ENCODE data around the gene CCDC85C.
A peak's percentile ranks its signal among the peaks of the same experiment; 100 is the strongest.

The CCDC85C gene

GRCh38 chr14:99473458-99473857 lies 130.5 kb downstream of the CCDC85C start:
- no peak for DNase-seq (ENCODE audit: low spot score)

DNA sequence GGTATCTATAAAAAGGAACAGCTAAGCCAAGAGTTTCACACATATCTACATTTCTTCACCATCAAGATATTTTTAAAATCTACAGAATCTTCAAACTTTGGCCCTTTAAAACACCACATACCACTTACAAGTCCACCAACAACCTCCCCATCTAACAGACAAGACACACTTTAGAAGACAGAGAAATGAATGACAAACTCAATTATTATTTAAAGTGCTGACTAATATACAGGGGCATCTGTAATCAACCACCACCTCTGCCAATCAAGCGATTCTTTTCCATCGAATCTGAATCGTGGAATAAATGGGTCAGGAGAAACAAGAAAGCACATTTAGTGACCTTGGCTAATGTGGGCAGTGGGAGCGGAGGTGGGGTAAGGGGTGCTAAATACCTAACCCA lies 131.1 kb downstream of the CCDC85C start:
- no peak for DNase-seq (ENCODE audit: low spot score)

GRCh38 chr14:99471731-99472130 lies 132.3 kb downstream of the CCDC85C start:
- DNase-seq (ENCODE audit: low spot score), result no peak

DNA sequence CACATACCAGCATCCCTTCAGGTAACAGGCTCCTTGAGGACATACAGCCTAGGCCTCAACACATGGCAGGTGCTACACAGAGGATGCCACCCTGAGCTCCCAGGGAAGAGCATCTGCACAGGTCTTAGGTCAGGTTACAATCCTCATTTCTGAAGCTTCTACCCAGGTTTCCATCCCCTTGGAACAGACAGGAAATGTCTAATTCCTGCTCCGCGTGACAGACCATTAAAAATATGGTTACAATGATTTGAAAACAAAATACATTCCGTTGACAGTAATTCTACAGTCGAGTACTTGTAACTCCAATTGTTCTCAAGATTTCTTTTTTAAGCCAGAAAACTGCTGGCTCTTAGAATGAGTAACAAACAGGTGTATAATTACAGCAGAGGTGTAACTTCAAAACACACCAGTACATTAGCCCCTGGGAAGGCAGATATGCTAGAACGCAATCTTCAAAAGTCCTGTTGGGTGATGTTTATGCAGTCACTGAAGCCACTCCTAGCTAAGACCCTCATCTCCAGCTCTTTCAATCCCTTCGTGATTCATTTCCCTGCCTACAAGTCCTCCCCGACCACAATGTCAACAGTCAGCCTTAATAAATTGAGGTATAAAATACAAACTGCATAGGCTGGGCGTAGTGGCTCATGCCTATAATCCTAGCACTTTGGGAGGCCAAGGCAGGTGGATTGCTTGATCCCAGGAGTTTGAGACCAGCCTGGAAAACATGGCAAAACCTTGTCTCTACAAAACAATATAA lies 135.0 kb downstream of the CCDC85C start:
- DNase-seq (ENCODE audit: low spot score), result no peak

GRCh38 chr14:99468081-99468480 lies 135.9 kb downstream of the CCDC85C start:
- DNase-seq (ENCODE audit: low spot score), result no peak

DNA sequence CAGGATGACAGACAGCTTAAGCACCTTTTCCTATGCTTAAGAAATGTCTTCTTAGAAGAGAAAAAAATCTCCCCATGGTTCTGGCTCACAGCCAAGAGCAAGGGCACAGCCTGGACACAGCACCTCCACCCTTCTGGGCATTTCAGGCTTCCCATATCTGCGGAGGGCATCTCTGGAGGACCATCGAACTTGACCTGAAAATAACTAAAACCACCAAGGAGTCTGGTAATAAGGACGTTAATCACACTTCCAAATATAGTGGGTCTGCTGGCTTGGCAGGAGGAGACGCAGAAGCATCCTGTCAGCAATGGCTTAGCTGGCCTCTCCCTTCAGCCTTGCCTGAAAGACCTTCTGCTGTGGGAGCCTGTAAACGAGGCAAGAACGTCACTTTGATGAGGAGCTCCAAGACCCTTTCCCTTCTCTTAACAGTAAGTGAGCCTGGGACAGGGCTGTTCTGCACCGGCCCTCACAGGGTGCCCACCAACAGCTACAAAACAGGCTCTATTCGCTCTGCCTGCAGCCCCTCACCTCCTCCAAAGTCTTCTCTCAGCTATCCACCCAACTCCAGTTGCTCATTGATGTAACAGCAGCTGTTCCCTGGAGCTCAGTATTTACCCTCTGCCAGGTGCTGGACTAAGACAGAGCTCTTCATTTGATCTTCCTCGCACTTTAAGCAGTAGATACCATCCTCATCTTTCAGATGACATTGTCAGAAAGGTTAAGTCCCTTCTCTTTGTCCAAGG lies 136.5 kb downstream of the CCDC85C start:
- no peak for DNase-seq (ENCODE audit: low spot score)

DNA sequence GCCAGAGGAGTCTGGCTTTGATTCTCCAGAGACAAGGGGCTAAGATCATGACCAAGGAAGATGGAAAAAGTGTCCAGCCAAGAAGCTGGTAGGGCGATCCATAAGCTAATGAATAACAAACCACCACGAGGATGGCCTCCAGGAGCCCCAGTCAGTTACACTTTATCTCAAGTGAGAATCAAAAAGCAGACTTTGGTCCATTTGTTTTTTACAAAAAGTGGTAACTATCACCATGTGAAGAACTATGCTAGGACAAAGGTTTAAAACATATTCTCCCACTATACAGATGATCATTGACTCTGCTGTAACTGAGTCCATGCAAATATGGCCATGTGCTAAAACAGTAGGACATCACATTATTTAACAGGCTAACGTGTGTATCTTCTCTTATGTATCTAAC lies 137.2 kb downstream of the CCDC85C start:
- DNase-seq (ENCODE audit: low spot score), result no peak

DNA sequence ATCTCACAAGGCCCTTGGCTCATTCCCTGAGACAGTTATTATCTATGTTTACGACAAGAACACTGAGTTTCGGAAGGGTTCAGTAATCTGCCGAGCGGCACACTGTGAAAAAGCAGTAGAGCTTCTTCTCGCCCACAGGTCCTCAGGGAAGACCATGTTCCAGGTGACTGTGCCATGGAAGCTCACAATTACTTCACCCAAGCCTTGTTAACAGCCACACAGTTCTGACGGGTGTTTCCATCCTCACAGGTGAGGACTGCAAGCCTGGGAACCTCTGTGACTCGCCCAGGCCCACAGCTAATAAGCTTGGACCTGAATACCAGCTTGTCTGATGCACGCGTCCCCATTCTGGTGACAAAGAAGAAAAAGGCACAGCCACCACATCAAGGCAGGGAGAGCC lies 138.7 kb downstream of the CCDC85C start:
- no peak for DNase-seq (ENCODE audit: low spot score)

DNA sequence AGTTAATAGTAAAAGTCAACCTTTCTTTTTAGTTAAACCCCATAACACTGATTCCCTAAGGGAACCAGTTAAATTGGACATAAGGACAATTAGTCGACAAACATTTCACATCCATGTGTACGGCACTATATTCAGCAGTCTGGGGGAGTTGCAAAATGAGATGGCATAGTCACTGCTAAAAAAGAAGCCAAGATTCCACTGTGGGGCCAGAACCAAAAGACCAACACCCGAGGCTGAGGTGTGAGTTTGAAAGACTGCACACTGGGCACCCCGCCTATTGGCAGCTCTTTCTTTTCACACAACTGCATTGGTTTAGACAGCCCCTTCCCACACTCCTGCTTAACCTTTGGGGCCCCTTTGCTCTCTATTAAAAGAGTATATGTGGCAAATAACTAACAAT lies 140.0 kb downstream of the CCDC85C start:
- no peak for DNase-seq (ENCODE audit: low spot score)

DNA sequence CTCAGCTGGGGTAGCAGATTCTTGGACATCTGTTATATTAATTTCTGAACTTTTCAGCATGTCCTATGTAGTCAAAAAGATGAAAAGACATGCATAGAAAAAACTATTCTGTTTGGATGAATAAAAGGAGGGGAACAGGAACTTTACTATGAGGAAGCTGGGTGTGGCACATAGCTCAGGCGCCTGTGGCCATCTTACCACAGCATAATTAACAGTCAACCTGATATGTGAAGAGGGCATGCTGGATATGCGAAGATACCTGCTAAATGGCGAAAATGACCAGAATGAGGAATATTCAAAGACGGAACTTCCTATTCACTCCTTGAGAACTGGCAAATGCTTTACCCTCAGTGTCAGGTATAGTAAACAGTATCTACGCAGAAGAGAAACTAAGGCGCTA lies 141.8 kb downstream of the CCDC85C start:
- DNase-seq (ENCODE audit: low spot score), result peak; percentile 15

- no peak for DNase-seq (ENCODE audit: low spot score)
These were observed 142.5 kb downstream of the CCDC85C start for GRCh38 chr14:99461411-99462085.

DNA sequence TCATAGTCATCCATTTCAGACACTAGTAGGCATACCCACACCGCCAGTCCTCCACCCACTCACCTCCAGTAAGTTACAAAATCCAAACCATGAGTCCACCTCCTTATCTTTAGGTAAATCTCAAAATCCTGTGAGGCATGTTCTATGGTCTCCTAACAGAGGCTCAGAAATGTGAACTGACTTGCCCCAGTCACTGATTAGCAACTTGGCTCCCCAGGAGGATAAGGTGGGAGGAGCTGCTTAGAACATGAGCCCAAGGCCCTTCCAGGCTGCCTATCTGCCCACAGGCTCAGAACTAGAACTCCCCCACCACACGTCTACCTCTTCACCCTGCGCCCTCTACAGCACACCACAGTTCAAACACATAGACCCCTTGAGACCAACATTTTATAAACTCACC lies 143.2 kb downstream of the CCDC85C start:
- no peak for DNase-seq (ENCODE audit: low spot score)

GRCh38 chr14:99459481-99460100 lies 144.4 kb downstream of the CCDC85C start:
- no peak for DNase-seq (ENCODE audit: low spot score)

GRCh38 chr14:99454246-99454645 lies 149.8 kb downstream of the CCDC85C start:
- no peak for DNase-seq (ENCODE audit: low spot score)

DNA sequence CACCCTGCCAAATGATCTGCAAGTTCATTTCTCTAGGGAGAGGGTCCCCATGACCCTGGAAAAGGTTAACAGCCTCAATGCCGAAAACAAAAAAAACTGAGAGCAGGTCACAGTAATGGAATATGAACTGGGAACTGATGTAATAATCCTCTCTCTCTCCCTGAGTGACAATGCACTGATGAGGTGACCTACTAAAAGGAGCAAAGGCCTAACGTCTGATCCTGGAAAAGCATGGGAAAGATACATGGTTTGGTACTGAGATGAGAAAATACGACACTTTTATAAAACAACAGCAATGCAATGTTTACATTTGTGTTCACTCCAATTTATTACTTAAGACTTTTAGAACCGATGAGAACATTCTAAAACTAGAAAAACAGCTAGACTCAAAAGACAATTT lies 151.0 kb downstream of the CCDC85C start:
- no peak for DNase-seq (ENCODE audit: low spot score)

GRCh38 chr14:99451234-99451633 lies 152.8 kb downstream of the CCDC85C start:
- no peak for DNase-seq (ENCODE audit: low spot score)

- DNase-seq (ENCODE audit: low spot score), result no peak
These were observed 153.7 kb downstream of the CCDC85C start for GRCh38 chr14:99450266-99450665.
